KOPT-K1 (cell line): ENCODE data around the gene RASA3.
A peak's percentile ranks its signal among the peaks of the same experiment; 100 is the strongest.

Experiments
- H3K27ac ChIP-seq: fragments of 200-600 bp; sonication (generic); 2 replicates; pipeline ENCODE4 v1.5.1; 2016; ENCODE audit warnings: antibody characterized with exemption, mild to moderate bottlenecking, low read depth, low read length; ENCODE audit not compliant: poor library complexity, severe bottlenecking
- H3K36me3 ChIP-seq: fragments of 200-600 bp; sonication (generic); 2 replicates; pipeline ENCODE4 v1.5.1; 2017; ENCODE audit warnings: antibody characterized with exemption, mild to moderate bottlenecking, low read length, moderate library complexity; ENCODE audit not compliant: insufficient read depth
- H3K9me3 ChIP-seq: fragments of 200-600 bp; sonication (generic); 2 replicates; pipeline ENCODE4 v1.5.1; 2017; ENCODE audit warnings: antibody characterized with exemption, low read length, mild to moderate bottlenecking; ENCODE audit not compliant: insufficient read depth, poor library complexity, severe bottlenecking

The RASA3 gene

DNA sequence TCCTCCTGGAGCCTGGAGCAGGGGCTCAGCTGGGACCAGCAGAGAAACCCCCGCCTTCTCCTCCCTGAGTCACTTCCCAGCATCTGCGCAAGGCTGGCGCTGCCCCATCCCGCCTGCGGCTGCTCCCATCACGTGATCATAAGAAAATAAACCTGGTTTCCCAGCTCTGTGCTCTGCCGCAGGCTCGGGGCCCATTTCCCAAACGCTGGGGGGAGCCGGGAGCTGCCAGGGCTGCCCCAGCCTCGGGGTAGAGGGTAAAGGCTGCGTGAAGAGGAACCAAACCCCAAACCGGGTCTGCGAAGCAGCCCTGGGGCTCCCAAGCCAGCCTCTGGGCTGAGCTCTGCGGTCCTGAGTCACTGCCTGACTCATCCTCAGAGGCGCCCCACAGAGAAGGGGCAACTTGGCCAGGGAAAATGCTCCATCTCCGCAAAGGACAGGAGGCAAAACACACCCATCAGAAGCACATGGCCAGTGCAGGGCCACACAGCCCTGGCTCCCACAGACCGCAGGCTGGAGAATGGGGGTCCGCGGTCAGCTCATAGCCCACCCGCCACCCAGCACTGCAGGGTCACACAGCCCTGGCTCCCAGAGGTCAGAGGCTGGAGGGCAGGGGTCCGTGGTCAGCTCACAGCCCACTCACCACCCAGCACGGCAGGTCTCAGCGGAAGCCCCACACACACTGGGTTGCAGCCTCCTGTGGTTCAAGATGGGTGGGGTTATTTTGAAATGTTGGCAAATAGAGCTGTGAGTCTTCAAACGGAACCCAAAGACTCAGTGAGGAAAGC lies 67.1 kb downstream of the RASA3 start:
- Histone ChIP-seq H3K9me3 (no peaks in the 10 kb centered on the region), H3K27ac (peak overlapping the region; percentile 60), H3K36me3 (peaks cover 7% of the 10 kb centered on the region)

DNA sequence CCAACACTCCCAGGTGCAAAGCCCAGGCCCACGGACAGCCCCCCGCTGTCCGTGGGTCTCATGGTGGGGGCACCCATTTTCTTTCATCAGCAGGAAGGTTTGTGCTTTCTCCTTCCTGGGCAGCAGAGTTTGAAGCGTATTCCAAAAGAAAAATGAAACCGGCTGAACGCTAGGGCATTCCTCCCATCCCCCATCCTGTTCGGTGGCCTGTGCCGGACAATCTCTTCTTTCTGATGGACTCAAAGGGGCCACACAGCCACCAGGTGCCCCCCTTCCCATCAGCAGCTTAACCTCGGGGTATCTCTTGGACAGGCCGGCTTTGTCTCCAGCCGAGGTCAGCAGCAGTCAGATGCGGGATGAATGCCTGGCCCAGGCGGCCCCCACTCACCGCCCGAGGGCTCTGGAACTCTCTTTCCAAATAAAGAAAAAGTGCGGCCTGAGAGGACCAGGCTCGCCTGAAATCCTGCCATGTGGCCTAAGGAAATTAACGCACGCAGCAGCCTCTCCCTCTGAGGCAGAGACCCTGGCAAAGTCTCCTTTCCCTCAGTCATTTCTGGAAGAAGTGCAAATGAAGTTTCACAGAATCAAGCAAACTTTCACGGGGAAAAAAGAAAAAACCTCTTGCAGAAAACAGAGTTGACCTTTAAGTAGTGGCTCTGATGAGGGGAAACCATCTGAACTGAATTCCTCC lies 67.8 kb downstream of the RASA3 start:
- peak overlapping the region; percentile 60 for H3K27ac ChIP-seq
- H3K36me3 ChIP-seq, result peaks cover 14% of the 10 kb centered on the region
- H3K9me3 ChIP-seq, result no peaks in the 10 kb centered on the region

DNA sequence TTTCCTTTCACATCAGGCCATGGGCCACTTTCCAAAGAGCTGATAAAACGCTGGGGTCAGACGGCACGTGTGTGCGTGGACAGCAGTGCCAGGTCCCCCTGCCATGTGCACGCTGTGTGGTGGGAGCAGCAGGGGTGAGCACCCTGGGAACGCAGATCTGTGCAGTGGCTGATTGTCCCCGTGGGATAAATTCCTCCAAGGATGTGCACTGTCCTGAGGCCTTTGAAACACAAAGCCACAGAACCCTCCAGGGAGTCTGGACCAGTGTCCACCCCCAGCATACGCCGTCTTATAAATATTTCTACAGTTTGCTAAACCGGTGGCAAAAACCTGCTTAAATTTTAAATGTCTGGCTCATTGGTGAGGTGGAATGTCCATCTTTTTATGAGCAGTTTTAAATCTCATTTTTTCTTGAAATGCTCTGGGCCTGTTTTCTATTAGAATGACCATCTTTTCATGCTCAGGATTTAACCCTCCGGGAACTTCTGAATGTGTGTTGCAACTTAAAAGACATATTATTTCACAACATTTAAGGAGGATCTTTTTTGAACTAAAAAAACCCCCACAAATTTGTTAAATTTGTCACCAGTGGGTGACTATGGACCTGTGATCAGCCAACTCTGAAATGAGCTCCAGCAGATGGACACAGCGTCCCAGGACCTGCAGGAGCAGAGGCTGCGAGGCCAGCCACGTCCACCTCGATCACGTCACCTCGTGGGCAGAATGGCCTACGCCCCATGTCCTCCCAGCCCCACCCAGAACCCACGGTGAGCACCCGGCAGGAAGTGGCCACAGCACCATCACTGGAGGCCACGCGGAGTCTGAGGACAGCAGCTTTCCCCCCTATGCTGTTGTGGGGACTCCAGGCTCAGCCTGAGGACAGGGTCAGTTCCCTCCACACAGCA lies 68.6 kb downstream of the RASA3 start:
- Histone ChIP-seq H3K27ac (no peak overlapping the region), H3K9me3 (no peaks in the 10 kb centered on the region), H3K36me3 (peaks cover 14% of the 10 kb centered on the region)

DNA sequence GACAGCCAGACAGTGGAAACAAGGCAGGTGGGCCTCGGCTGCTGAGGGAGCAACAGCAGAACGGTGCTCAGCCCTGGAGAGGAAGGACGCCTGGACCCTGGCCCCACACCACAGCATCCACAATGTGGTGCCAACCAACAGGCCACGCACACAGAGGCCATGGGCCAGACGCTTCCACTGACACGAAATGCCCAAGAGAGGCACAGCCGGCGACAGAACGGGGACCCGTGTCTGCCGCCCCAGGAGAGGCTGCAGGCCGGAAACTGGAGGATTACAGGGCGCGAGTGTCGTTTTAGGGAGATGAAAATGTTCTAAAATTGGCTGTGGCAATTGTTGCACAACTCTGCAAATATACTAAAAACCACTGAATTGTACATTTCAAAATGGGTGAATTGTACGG lies 69.7 kb downstream of the RASA3 start:
- H3K27ac ChIP-seq, result no peak overlapping the region

DNA sequence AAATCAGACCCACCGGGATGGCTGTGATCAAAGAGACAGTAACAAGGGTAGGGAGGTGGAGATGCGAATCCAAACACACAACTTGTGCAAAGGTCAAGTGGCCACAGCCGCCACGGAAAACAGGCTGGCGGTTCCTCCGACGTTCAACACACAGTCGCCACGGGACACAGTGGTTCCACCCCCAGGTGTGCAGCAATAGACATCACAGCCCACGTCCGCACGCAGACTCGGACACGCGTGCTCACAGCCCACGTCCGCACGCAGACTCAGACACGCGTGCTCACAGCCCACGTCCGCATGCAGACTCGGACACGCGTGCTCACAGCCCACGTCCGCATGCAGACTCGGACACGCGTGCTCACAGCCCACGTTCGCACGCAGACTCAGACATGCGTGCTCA lies 70.1 kb downstream of the RASA3 start:
- H3K27ac ChIP-seq, result no peak overlapping the region
- H3K9me3 ChIP-seq, result no peaks in the 10 kb centered on the region
- H3K36me3 ChIP-seq, result peaks cover 14% of the 10 kb centered on the region

More for the DNA sequence above, 69.7 kb downstream of the RASA3 start:
- peaks cover 14% of the 10 kb centered on the region for H3K36me3 ChIP-seq
- no peaks in the 10 kb centered on the region for H3K9me3 ChIP-seq

DNA sequence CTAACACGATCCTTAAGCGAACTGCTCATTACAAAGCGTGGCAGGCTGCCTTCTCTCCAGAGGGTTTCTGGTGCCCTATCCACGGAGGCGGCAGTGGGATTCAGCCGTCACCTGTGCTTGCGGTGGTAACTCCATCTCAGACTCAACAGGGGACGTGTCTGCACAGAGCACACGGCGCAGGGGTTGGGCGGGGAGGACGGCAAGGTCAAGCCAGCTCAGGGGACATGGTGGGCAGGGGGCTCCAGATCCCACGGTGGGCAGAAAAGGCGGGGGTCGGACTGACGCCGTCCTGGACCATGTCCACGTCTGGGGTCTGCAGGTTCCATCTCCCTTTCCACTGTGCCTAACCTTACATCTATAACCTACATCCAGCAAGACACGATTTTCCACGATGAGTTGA lies 70.7 kb downstream of the RASA3 start:
- Histone ChIP-seq H3K9me3 (no peaks in the 10 kb centered on the region), H3K27ac (no peak overlapping the region), H3K36me3 (peaks cover 14% of the 10 kb centered on the region)

DNA sequence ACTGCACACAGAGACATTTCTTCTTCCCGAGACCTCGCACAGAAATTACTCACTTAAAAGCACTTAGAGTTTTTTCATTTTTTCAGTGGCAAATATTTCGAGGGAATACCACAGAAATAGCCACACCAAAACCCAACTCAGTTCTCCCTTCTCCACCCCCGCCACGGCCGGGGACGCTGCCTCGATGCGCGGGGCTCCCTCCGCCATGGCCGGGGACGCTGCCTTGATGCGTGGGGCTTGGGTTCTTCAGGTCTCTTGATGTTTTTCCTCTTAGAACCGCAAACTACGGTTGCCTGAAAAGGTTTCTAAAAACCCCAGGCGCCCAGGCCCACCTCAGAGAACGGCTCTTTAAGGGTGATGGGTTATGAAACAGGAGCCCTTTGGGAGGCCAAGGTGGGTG lies 71.4 kb downstream of the RASA3 start:
- no peak overlapping the region for H3K27ac ChIP-seq
- H3K36me3 ChIP-seq, result peaks cover 20% of the 10 kb centered on the region
- H3K9me3 ChIP-seq, result no peaks in the 10 kb centered on the region

DNA sequence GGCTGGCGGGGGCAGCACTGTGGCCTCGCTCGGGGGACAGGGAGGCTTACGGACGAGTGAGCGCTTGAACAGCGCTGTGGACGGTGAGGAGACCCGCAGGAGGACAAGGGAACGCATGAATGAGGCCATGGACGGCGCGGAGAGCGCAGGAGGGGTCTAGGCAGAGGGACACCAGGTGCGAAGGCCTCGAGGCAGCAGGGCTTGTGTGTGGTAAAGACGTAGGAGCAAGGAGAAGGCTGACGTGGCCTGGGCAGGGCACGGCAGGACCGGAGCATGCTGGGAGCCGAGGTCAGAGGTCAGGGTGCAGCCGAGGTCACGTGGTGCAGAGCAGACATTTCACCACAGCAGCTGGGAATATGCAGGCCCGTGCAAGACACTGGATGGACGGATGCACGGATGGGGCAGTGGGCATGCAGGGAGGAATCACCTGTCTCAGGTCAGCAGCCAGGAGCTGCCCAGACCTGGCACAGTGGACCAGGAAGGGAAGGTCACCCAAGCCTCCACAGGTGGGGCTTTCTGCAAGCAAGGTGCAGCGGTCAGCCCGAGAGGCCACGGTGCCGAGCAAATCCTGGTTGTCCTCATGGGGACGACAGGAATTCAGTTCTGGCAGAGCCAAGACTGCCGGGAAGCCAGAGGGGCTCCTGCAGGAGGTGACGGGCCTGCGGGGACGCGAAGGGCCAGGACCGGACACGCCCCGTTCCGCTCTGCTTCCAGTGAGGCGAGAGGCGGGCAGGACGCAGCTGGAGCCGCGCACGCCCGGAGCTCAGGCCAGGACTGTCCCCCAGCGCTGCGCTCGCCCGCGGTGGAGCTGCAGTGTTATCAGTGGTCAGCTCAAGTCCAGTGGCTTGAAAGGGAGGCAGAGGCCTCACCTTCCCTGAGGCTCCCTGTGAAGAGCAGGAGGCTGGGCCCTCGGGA lies 72.2 kb downstream of the RASA3 start:
- Histone ChIP-seq H3K27ac (no peak overlapping the region), H3K36me3 (peaks cover 29% of the 10 kb centered on the region), H3K9me3 (no peaks in the 10 kb centered on the region)

DNA sequence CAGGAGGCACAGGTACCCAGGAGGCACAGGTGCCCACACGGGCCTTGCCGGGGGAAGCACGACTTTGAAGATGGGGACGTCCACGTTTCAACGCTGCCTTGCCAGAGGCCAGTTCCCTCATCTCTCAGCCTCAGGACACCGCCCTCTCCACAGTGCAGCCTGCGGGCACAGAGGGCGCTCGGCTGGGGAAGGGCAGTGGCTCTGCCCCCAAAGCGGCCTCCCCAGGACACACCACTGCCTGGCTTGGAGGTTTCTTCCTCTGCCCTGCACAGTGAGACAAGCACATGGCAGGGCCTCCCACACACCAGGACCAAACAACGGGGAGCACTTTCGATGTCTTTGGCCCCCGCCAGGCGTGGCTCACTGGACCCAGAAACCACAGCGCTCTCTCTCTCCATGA lies 73.0 kb downstream of the RASA3 start:
- H3K9me3 ChIP-seq, result no peaks in the 10 kb centered on the region
- peaks cover 34% of the 10 kb centered on the region for H3K36me3 ChIP-seq
- H3K27ac ChIP-seq, result no peak overlapping the region

DNA sequence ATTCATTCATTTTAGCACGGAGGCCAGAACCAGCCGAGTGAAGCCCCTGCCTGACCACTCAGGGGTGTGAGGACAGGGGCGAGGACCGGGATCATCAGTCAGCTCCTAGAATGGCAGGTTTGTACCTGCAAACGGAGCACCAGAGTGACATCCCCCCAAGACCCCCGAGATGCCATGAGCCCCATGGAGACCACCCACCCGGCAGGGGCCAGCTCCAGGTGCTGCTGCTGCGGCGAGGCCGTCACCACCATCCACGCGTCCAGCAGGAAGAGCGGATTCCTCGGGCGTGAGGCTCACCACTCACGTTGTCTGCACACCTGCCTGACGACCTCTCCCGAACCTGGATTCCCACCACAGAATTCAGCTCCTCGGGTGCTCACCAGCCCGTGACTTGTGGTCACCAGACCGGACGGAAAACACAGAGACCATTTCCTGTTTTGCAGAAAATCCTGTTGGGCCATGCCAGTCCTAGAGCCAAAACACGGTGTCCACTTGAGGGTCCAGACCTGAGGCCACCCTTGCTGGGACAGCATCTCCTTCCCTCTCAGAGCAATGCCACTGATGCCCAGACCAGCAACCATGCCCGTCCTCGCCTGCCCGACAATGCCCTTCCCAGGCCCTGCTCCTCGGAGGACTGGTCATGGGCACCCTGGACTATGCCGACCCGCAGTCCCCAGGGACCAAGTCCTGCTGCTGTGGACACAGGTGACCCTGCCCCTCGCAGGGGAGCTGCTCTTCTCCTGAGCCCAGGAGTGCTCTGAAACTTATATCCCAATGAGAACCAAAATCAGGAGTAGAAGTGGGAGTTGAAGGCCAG lies 74.2 kb downstream of the RASA3 start:
- Histone ChIP-seq H3K36me3 (peaks cover 34% of the 10 kb centered on the region), H3K27ac (no peak overlapping the region), H3K9me3 (no peaks in the 10 kb centered on the region)

DNA sequence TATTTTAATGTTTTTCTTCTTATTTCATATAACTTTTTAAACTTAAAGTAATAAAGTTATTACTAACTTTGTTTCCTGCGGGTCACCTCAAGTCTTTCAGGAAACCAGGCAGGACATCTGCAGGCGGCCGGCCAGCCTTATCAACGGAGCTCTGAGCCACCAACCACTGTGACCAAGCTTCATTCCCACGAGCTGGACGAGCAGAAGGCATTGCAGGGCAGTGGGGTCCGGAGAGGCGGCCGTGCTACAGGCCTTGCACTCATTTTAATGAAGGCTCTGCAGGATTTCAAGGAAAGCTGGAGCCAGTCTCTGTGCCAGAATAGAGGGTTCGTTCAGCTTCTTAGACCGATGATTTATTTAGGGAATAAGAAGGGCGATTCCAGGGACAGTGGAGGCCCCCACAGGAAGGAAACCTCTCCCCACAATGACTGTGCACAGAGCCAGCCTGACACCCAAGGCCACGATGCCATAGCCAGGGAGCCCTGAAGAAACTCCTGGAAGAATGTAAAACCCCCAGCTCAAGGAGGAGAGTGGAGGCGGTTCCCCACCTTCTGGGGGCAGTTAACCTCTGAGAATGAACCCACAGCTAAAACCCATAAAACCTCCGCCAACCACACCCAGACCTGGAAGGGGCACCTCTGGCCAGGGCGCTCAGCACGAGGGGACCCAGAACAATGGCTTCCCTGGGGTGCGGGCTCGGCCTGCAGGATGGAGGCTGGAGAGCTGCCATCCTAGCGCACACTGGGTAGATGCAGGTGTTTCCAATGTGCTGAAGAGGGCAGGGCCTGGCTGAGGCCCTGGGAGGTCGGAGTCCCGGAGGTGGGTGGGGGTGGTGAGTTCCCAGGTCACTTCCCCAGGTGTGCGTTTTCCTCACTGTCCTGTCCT lies 75.0 kb downstream of the RASA3 start:
- no peak overlapping the region for H3K27ac ChIP-seq

DNA sequence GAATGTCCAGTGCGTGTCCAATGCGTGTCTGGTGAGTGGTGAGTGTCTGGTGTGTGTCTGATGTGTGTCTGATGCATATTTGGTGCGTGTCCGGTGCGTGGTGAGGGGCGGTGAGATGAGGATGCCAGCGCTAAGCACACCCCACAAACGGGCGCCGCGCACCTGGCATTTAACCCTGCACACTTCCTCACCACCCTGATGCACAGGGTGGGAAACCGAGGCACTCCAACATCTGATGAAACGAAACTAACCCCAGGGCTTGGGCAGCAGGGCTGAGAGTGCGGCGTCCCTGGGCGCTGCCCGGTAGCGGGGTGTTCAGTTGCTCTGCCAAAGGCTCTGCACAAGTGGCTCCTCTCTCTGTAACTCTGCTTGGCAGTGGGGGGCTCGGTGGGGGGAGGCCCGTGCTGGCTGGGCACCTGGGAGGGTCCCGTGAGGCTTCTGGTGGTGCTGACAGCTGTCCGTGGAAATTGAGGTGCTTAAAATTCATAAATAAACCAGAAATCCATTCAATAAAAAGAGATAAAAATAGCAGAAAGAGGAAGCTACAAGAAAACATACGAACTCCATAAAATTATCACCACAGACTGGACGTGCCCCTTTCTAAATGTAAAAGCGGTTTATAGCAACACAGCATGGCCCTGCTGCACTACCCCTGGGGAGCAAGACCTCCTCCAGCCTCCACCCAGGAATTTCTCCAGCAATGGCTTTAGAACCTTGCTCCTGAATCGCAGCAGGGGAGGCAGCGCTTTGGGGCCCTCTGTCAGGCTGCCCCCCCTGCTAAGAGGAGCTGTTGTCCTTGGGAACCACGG lies 76.0 kb downstream of the RASA3 start:
- Histone ChIP-seq H3K27ac (no peak overlapping the region), H3K9me3 (no peaks in the 10 kb centered on the region), H3K36me3 (peaks cover 30% of the 10 kb centered on the region; the same call in 1 of the 2 replicates)

More for the DNA sequence above, 75.0 kb downstream of the RASA3 start:
- H3K36me3 ChIP-seq, result peaks cover 31% of the 10 kb centered on the region
- no peaks in the 10 kb centered on the region for H3K9me3 ChIP-seq
